HG03342 (cell line): ENCODE measurements around the gene TMEM8B.
A peak's percentile ranks its signal among the peaks of the same experiment; 100 is the strongest.

Source experiments
- ATAC-seq: cut with Tn5 transposase; IDR thresholded peaks from one replicate; pipeline ENCODE4 v1.9.1; 2021; ENCODE audit warnings: mild to moderate bottlenecking, moderate library complexity; ENCODE audit not compliant: unreplicated experiment

Gene TMEM8B

DNA sequence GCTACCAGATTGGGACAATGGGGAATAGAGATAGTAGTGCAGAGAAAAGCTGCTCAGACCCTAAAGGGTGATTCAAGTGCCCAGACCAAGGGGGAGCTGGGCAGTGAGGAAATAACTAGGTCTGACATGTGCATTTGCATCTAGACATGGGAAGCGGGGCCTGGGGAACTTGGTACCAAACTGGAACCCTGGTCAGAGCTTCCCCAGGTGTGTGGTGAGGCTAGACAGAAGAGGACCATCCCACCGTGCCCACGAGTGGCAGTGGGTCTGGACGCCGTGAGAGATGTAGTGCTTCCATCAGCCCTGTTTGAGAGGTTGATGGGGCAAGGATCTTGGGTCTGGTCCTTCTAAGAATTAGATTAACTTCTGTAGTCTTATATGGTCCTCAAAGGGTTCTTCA is 7.6 kb downstream of the TMEM8B start:
- no peak for ATAC-seq

DNA sequence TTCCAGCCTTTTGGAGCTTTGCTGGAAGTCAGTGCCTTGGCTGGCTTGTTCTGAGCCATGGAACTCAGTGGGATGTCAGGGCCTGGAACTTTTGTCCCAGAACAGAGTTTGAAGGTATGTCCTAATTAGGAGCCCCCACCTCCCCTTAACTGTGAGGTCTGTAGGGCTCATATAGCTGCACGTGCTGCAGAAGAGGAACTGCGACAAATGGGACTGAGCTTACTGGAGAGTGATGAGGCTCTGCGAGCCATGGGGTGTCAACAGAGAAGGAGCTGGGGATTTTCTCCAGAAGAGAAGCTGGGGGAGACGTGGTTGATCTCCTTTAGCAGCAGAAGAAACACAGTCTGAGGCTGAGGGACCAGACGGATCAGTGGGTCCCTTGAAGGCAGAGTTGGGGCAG is 10.9 kb downstream of the TMEM8B start:
- ATAC-seq, result no peak

DNA sequence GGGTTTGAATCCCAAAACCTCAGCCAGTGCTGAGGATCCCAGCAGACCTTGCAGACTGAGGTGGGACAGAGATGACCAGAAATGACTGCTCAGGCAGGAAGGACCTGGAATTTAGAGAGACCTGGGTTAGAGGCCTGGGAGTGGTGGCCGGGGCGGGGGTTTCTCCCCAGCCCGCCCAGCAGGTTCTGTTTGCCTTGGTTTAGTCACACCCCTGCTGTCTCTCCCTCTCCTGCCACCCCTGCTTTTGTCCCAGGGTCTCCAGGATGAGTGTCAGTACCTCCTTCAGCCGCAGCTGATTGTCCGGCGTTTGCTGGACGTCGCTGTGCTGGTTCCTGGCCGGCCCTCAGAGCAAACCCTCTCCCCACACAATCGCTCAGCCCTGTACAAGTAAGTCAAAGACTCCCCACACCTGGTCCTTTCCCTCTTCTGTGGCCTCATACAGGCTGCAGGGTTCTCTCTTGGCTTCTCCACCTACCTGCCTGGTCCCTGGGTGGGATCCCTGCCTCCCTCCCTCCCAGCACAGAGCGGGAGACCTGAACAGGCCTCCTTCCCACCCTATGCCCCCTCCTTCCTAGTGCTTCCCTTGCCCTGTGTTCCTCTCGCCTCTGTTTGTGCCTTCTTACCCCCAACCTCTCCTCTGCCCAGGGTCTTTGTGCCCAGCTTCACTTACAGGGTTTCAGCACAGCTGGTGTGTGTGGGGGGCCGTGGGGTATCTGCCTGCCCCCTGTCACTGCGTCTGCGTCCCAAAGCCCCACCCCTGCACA is 12.0 kb downstream of the TMEM8B start:
- no peak for ATAC-seq

DNA sequence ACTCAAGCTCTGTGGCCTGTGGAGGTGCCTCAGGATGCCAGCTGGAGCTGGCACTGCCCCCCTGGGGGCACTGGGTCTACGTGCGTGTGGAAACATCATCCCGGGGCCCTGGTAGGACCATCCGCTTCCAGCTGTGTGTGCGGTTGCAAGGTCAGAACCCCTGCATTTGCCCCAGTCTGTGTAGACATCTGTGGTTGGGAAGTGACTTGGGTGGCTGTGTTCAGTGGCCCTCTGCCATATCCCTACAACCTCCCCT is 12.5 kb downstream of the TMEM8B start:
- ATAC-seq, result no peak

DNA sequence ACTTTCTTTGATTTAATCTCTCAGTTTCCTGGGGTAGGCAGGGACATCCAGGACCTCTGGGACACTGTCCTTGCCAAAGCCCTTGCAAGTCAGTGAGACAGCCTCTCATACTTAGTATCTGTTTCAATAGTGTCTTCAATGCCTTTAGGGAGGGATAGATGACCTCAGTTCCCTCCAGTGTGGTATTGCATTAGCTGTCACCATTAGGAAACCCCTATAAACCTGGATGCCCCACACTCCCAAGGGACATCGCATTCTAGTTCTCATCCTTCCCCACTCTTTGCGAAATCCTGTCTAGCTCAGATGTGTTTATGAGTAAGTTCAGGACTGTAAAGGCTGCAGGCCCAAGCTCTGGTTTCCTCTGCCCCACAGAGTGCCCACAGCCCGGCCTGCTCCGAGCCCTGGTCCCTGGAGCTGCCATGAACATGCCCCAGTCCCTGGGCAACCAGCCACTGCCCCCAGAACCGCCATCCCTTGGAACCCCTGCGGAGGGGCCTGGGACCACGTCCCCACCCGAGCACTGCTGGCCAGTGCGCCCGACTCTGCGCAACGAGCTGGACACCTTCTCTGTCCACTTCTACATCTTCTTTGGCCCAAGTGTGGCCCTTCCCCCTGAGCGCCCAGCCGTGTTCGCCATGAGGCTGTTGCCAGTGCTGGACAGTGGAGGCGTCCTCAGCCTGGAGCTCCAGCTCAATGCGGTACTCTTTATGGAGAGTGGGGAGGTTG is 13.2 kb downstream of the TMEM8B start:
- ATAC-seq, result no peak

DNA sequence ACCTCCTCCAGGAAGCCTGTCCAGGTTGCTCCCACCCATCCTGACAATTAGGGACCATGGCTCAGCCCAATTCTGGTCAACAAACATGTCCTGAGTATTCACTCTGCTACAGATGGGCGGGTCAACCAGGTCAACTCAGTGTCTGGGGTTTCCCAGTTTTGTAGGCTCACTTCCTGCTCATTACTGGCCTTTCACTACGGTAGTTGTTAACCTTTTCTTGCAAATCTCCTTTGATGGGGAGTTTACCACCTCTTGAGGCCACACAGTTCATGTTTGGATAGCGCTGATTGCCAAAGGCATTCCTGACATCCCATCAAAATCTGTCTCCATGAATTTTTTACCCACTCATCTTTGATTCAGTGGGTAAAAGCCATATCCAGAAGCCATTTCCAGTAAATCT is 13.8 kb downstream of the TMEM8B start:
- ATAC-seq, result peak; percentile 70

DNA sequence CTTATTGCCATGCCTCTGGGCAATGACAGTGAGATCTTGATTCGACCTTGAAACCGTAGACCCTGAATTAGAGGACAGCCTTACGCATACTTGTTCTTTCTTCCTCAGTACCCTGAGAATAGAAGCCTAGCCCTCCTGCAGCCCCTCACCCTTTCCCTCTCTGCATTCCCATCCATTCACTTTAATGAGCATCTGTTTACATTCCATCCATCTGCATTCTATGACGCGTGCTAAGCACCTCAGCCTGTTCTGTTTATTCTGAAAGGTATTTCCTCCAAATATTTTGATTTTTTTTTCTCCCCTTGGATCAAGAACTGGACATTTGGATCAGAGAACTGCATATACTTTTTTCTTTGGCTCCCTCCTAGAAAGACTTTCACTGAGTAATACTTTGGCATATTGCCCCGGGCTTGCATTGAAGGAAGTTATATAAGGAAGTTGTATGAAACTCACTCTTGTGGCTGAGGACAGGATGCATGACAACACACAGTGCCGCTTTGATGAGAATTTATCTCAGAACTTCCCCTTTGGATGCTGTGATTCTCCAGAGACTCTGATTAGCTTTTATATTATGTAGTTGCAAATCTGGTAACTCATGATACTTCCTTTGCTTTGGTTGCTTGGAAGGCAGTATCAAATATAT is 15.7 kb downstream of the TMEM8B start:
- no peak for ATAC-seq

DNA sequence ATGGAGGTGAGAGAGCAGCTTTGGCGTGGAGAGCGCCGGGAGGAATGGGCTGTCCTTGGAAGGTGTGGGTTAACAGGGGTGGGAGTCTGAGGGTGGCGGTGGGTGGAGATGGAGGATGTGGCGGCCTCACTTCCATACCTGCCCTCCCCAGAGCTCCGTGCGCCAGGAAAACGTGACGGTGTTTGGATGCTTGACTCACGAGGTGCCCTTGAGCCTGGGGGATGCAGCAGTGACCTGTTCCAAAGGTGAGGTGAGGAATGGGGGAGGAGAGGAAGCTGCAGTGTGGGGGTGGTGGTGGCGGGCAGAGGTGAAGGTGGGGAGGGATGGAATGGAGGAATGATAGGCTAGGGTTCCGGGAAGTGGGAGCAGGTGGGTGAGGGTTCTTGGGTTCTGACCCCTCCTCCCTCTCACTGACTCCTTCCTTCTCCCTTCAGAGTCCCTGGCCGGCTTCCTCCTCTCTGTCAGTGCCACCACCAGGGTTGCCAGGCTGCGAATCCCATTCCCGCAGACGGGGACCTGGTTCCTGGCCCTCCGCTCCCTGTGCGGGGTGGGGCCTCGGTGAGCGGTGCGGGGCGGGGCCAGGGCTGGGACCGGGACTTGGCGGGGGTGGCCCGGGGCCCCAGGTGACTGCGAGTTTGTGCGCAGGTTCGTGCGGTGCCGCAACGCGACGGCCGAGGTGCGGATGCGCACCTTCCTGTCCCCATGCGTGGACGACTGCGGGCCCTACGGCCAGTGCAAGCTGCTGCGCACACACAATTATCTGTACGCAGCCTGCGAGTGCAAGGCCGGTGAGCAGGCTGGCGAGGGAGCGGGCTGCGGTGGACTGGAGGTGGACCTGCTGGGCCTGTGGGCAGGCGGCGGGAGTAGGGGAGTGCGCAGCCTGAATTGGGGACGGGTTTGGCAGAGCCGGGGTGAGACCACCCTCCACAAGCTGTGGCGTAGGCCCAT is 17.1 kb downstream of the TMEM8B start:
- no peak for ATAC-seq

DNA sequence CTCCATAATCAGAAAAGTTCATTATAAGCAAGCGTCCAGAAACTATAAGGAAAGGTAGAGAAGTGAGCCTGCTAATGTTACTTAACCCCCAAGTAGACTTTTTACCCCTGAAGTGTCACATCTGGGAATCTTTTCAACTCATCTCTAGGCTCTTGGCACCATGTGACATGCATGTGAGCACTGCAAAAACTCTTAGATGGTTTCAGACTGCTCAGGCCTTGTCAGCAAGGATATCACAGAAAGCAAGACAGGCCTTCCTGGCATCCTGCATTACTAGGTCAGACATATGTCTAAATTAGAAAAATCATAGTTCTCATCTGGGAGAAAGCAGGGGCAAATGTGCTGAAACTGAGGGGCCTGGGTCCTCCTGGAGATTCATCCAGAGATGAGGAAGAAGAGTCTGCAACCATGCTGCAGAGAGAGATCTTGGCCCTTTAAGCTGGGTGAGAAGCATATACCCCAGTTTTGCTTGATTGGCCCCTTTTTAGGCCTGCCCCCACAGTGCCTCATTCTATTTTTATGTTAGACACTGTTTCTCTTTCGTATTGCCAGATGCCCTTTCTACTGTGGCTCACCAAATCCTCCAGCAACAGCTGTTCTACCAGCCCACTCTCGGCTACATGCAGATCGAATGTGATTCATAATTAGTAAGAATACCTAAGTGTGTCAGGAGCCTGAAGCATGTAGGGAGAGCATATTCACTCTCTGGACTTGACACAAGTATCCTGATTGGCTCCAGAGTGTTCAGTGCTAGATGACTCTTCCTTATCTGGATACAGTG is 19.0 kb downstream of the TMEM8B start:
- peak; percentile 92 for ATAC-seq

DNA sequence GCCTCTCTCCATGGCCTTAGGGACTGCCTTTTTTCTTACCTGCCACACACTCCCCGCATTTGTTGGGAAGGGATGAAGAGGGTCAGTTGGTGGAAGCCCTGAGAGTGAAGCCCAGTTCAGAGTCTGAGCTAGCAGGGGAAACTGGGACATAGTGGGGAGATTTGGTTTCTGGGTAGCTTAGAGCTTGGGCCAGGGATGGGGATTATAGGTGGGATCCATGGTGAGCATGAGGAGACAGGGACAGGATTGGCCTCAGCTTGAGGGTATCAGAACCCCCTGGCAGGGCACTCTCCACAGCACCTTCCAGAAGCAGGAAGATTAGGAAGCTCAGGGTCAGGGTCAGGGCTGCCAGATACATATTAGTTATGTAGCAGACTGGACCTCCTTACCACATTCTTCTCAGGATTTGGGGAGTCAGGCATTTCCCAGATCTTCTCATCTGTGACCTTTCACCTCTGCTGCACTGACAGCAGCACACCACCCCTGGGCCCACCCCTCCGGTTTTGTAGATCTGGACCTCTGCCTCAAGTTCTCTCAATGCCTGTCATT is 23.3 kb downstream of the TMEM8B start:
- ATAC-seq, result no peak

DNA sequence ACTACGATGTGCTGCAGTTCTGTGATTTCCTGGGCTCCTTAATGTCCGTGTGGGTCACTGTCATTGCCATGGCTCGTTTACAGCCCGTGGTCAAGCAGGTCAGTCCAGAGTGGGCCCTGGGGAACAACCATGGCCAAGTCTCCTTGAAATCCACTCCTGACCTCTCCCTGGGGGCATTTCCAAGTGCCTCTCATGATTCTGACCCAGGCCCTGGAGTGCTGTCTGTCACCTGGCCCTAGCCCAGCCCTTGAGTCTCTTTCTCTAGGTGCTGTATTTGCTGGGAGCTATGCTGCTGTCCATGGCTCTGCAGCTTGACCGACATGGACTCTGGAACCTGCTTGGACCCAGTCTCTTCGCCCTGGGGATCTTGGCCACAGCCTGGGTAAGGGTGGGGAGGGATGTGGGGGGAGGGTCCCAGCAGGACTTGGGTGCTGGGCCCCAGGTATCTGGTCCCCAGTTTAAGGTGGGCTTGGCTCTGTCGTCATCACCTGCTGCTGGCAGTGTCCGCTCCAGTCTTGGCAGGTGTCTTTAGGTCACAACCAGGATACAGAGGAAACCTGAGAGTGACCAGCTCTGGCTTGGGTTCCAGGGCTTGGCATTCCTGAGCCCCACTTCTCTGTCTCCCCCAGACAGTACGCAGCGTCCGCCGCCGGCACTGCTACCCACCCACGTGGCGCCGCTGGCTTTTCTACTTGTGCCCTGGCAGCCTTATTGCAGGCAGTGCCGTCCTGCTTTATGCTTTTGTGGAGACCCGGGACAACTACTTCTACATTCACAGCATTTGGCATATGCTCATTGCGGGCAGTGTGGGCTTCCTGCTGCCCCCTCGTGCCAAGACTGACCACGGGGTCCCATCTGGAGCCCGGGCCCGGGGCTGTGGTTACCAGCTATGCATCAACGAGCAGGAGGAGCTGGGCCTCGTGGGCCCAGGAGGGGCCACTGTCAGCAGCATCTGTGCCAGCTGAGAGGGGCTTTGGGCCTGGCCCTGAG is 24.1 kb downstream of the TMEM8B start:
- ATAC-seq, result no peak

DNA sequence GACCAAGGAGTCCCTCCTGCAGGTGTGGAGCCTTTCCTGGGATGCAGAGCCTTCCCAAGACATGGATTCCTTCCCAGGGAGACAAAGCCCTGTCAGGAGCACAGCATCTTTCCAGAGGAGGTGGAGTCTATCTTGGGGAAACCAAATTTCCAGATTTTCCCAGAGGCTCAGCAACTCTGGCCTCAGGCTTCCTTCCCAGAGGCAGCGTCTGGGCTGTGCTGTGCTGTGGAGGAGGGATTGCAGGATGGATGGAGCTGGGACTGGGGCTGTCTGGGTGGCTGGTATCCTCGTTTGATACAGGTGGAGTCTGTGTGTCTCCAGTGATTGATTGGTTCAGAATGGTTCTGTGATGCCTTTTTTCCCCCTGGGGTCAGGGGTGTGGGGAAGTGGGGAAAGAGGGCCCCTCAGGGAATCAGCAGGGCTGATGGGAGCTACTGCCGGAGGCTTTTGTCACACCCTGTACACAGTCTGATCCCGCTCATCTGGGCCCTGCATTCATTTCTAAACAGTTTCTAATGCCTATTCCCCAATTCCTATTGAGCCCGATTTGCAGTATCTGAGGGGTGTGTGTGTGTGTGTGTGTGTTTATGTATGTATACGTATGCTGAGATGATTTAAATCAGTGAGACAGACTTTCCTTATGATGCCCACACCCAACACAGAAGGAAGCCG is 25.2 kb downstream of the TMEM8B start:
- no peak for ATAC-seq

DNA sequence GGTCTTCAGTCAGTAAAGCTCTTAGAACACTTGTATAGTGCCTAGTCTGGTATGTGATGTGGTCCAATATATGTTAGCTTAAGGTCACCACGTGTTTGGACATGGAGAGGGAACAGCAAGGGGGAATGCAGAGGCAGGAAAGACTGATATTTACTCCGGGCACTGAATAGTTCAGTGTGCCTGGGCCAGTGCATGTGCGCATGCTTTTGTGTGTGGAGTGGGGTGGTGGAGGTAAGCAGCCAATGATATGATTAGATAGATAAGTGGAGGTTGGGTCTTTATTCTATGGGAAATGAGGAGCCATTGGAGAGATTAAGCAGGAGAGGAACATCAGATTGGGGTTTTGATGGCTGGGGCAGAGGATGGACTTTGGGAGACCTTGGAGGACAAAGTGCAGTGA is 27.2 kb downstream of the TMEM8B start:
- no peak for ATAC-seq

DNA sequence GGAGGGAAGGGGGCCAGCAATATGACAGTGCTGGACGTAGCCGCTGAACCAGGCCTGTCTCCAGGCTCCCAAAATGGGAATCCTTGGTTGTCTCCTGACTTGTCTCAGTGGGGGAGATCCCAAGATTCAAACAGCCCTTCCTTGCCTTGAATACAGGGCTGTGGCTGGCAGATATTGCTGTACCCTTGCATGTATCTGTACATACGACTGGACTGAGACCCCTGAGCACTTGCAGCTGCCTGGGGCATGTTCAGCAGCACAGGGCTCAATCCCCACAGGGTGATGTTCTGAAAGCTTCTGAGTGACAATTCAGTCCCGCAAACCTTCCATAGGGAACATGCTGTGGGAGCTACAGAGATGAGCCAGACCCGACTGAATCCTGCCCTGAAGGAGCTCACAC is 27.9 kb downstream of the TMEM8B start:
- ATAC-seq, result no peak

DNA sequence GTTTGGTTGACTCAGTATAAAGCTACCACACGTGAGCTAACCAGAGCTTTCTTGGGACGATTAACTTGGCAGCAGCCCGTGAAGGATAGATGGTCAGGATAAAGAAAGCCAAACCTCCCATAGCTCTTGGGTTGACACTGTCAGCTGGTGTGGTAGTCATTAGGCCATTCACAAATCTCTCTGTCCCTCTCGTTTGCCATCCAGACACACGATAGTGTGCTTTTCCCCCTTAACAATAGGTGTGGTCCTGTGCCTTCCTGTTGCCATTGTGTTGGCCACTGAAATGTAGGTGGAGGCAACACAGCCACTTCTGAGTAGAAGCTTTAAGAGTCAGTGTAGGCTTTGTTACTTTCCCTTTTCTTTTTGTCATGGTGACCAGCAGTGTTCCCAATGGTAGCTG is 29.4 kb downstream of the TMEM8B start:
- no peak for ATAC-seq

DNA sequence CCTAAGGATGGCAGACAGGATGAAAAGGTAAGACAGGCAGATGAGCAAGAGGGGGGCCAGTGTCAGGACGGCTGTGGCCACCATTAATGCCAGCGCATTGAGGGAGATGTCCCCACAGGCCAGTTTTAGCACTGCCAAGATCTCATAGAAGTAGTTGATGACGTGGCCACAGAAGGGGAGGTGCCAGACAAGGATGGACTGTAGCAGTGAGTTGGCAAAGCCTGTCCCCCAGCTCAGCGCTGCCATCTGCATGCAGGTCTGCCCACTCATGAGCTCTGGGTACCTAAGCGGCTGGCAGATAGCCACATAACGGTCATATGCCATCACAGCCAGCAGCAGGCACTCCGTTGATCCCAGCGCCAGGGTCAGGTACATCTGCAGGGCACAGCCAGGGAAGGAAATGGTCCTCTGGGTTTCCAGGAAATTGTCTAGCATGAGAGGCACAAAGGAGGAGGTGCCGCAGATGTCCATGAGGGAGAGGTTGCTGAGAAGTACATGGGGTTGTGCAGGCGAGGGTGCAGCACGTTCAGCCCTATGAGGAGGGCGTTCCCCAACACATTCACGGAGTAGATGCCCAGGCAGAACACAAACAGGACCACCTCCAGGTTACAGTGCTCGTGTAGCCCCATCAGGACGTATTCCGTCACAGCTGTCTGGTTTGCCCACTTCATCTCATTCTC is 30.4 kb downstream of the TMEM8B start:
- ATAC-seq, result no peak

DNA sequence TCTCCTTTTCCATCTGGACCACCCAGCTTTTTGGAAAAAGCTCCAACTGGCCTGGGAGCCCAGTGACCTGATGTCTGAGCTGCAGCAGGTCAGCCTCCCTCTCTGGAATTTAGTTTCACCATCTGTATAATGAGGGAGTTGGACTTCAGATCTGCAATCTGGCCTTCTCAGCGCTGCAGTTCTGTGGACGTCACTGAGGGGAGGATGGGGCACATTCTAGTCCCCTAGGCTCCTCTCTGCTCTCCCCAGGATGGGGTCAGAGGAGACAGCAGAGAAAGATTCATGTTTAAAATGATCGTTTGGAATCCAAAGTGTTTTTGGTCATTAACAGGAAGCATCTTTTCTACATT is 30.9 kb downstream of the TMEM8B start:
- no peak for ATAC-seq
